SK-N-SH (cell line): Measurements from ENCODE around the gene SLC2A4. TPM values are rescaled to one million over a fixed set of nuclear protein-coding genes. Genes with fewer than 3 reads are reported as not detected.

Experiments
- CTCF ChIA-PET: fragments of 300-600, 350-600 bp; formaldehyde crosslinking; extraction: SDS; loops from one replicate; lab custom pipeline; 2021; lab: Yijun Ruan, JAX
- POLR2A ChIA-PET: fragments of 350-600 bp; sonication (Branson Sonifier 250); formaldehyde crosslinking; extraction: SDS; loops from one replicate; lab custom pipeline; 2020; ENCODE audit warnings: antibody characterized with exemption, inconsistent platforms; lab: Yijun Ruan, JAX
- DNase-seq: peaks from one replicate; pipeline ENCODE4 v3.0.0; 2012
- H2AFZ ChIP-seq: fragments of 200-600 bp; sonication (generic); 2 replicates; pipeline ENCODE4 v1.8.1; 2016; ENCODE audit warnings: antibody characterized with exemption, mild to moderate bottlenecking, low read depth
- H3F3A ChIP-seq: fragments of 200-600 bp; sonication (generic); replicated peaks from 2 replicates; pipeline ENCODE3; 2016; ENCODE audit warnings: antibody characterized with exemption, mild to moderate bottlenecking; ENCODE audit not compliant: insufficient read depth
- H3K27ac ChIP-seq, 2 experiments: fragments of 200-500 bp in 1 of 2; fragments of 200-600 bp in 1 of 2; sonication (Bioruptor generic) in 1 of 2; sonication (generic), shearing (Covaris generic) in 1 of 2; 2 replicates each; pipeline versions ENCODE4 v1.5.1 to v1.6.1; 2014 to 2016; ENCODE audit warnings: low read depth in 2 of 2, inconsistent platforms in 1 of 2, low read length in 1 of 2, mild to moderate bottlenecking in 1 of 2, mixed read lengths in 1 of 2
- H3K27me3 ChIP-seq: fragments of 200-600 bp; sonication (generic), shearing (Covaris generic); 2 replicates; pipeline ENCODE4 v1.6.1; 2016; ENCODE audit warnings: mixed run types; ENCODE audit not compliant: insufficient read depth
- H3K36me3 ChIP-seq, 2 experiments: fragments of 200-500 bp in 1 of 2; fragments of 200-600 bp in 1 of 2; sonication (Bioruptor generic) in 1 of 2; sonication (generic) in 1 of 2; replicated peaks in 1 of 2; 2 replicates each; pipeline versions ENCODE3 to v1.5.1; 2014 to 2016; ENCODE audit warnings: low read length in 1 of 2, mild to moderate bottlenecking in 1 of 2; ENCODE audit not compliant: insufficient read depth in 2 of 2, control insufficient read depth in 1 of 2
- H3K4me1 ChIP-seq, 2 experiments: fragments of 200-500 bp in 1 of 2; fragments of 200-600 bp in 1 of 2; sonication (Bioruptor generic) in 1 of 2; sonication (generic), shearing (Covaris generic) in 1 of 2; 2 replicates each; pipeline versions ENCODE4 v1.5.1 to v1.6.1; 2014 to 2016; ENCODE audit warnings: low read depth in 1 of 2, low read length in 1 of 2, mixed run types in 1 of 2; ENCODE audit not compliant: insufficient read depth in 2 of 2, control insufficient read depth in 1 of 2
- H3K4me2 ChIP-seq: fragments of 200-600 bp; sonication (generic), shearing (Covaris generic); 2 replicates; pipeline ENCODE4 v1.6.1; 2017; ENCODE audit warnings: mixed run types
- H3K4me3 ChIP-seq, 2 experiments: fragments of 200-500 bp in 1 of 2; fragments of 200-600 bp in 1 of 2; sonication (Bioruptor generic) in 1 of 2; sonication (generic), shearing (Covaris generic) in 1 of 2; 2 replicates each; pipeline versions ENCODE4 v1.5.1 to v1.8.1; 2014 to 2016; ENCODE audit warnings: low read depth in 2 of 2, inconsistent platforms in 1 of 2, low read length in 1 of 2, mild to moderate bottlenecking in 1 of 2, mixed read lengths in 1 of 2, moderate library complexity in 1 of 2
- H3K79me2 ChIP-seq: fragments of 200-600 bp; sonication (generic); 2 replicates; pipeline ENCODE4 v1.8.1; 2017; ENCODE audit warnings: mild to moderate bottlenecking; ENCODE audit not compliant: insufficient read depth
- H3K9ac ChIP-seq: fragments of 200-600 bp; sonication (generic); 2 replicates; pipeline ENCODE4 v1.6.1; 2017; ENCODE audit warnings: mixed run types
- H3K9me2 ChIP-seq: fragments of 200-600 bp; sonication (generic); 2 replicates; pipeline ENCODE4 v1.6.1; 2017; ENCODE audit warnings: mixed run types
- H3K9me3 ChIP-seq: fragments of 200-600 bp; sonication (generic); 2 replicates; pipeline ENCODE4 v1.6.1; 2017; ENCODE audit warnings: mixed run types, mild to moderate bottlenecking, moderate library complexity
- H4K20me1 ChIP-seq: fragments of 200-600 bp; sonication (generic); 2 replicates; pipeline ENCODE4 v1.6.1; 2017; ENCODE audit warnings: mild to moderate bottlenecking, mixed run types; ENCODE audit not compliant: insufficient read depth
- GABPA ChIP-seq: IDR thresholded peaks from 2 replicates; pipeline ENCODE4 v1.4.0; 2012; ENCODE audit warnings: low read depth, mild to moderate bottlenecking
- POLR2AphosphoS5 ChIP-seq: IDR thresholded peaks from 2 replicates; pipeline ENCODE4 v1.6.1; 2012; ENCODE audit warnings: low read depth, low read length
- TCF12 ChIP-seq: IDR thresholded peaks from 2 replicates; pipeline ENCODE4 v1.4.0; 2012
- WGBS: methylation state at CpG from one replicate; pipeline ENCODE4 v1.1.6; 2017; ENCODE audit warnings: low lambda C conversion rate; 5-methylcytosine and 5-hydroxymethylcytosine counted together
- polyA plus RNA-seq, 3 experiments: library from polyadenylated mRNA; depleted of rRNA; stranded (reverse); fragments of >200 nt; gene quantifications; 2 replicates each; pipeline ENCODE4 v1.2.3, GENCODE V29; 2012
- TF ChIP-seq, protein P1 (sequence below): IDR thresholded peaks from 2 replicates; pipeline ENCODE4; 2012
- TF ChIP-seq, protein P2 (sequence below): fragments of 200-600 bp; sonication (generic); IDR thresholded peaks from 2 replicates; pipeline ENCODE4 v1.6.1; 2017; ENCODE audit warnings: antibody characterized with exemption, mild to moderate bottlenecking, moderate library complexity
- TF ChIP-seq, protein P3 (sequence below): IDR thresholded peaks from 2 replicates; pipeline ENCODE4 v1.6.1; 2012; ENCODE audit warnings: mild to moderate bottlenecking, low read depth, low read length, moderate library complexity

SLC2A4 gene
- polyA plus RNA-seq, 1 of the 3 experiments (the other 2 are of a cell fraction): 0.44 TPM

DNA sequence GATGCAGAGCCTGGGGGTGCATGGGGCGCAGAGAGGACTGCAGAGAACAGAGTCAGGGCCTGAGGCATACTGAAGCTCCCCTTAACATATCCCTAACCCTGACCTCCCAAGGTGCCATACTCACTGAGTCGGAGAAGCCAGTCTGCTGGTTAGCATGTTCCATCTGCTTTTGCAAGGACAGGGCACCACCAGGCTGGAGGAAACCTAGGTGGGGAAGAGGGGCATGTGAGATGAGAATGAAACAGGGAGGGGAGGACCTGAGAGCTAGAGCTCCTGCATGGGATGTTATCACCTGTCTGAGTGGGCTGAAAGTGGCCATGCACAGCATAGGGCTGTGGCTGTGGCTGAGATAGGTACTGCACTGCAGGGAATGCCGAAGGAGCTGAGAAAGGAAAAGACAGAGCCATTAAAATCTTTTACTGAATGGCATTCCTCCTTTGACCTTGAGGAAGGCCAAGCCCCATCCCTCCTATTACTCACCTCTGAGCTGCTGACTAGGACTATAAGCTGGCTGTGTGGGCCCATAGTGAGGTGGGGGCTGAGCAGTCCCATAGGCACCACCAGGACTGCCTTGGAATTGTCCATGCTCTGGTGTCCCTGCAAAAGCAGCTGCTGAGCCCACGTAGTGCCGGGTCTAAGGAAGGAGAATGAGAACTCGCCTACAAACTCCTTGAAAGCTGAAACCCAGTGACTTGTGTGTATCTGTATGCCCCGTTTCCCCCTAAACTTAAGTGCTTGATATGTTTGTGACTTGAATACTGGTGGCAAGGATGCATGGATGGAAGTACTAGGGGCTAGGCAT, 31.8 kb downstream of the SLC2A4 start:
- H3K9me2 ChIP-seq: no peaks in the 10 kb centered on the region
- 78% methylated on average over 6 of the region's 7 CpGs for WGBS
- POLR2A ChIA-PET: interaction anchor here (0.8 to 1.2 kb wide), 2 partner anchors 12 to 16 kb away, joined by 3 to 6 read pairs; partner anchors contain the start of gene NEURL4

More for the DNA sequence above, 31.8 kb downstream of the SLC2A4 start:
- Histone ChIP-seq H3K9me3 (no peaks in the 10 kb centered on the region), H4K20me1 (peaks cover 62% of the 10 kb centered on the region), H3K4me3 (peak overlapping the region in 1 of 2 experiments; percentile 94; a peak in 1 of 4 replicates), H3F3A (peaks cover 63% of the 10 kb centered on the region), H3K4me2 (peak overlapping the region; percentile 99; the same call in 1 of the 2 replicates), H3K27ac (peak overlapping the region in 1 of 2 experiments; percentile 8; a peak in 2 of 4 replicates), H3K4me1 (peaks cover 23 to 49% of the 10 kb centered on the region in 2 experiments), H3K27me3 (no peaks in the 10 kb centered on the region), H2AFZ (no peak overlapping the region), H3K36me3 (peaks cover 53 to 59% of the 10 kb centered on the region in 2 experiments), H3K9ac (no peak overlapping the region), H3K79me2 (peaks cover 62% of the 10 kb centered on the region)
- no peak for DNase-seq
- CTCF ChIA-PET: interaction anchor here (0.6 to 2.2 kb wide), 9 partner anchors 11 to 99 kb away, joined by 3 to 7 read pairs (median 3); no protein-coding TSS in a partner anchor
- TF ChIP-seq POLR2AphosphoS5 (peak; percentile 50; the same call in 1 of the 2 replicates), TCF12 (no peak), GABPA (no peak)
- TF ChIP-seq, protein P1, sequence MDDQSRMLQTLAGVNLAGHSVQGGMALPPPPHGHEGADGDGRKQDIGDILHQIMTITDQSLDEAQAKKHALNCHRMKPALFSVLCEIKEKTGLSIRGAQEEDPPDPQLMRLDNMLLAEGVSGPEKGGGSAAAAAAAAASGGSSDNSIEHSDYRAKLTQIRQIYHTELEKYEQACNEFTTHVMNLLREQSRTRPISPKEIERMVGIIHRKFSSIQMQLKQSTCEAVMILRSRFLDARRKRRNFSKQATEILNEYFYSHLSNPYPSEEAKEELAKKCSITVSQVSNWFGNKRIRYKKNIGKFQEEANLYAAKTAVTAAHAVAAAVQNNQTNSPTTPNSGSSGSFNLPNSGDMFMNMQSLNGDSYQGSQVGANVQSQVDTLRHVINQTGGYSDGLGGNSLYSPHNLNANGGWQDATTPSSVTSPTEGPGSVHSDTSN: no peak
- TF ChIP-seq, protein P2, sequence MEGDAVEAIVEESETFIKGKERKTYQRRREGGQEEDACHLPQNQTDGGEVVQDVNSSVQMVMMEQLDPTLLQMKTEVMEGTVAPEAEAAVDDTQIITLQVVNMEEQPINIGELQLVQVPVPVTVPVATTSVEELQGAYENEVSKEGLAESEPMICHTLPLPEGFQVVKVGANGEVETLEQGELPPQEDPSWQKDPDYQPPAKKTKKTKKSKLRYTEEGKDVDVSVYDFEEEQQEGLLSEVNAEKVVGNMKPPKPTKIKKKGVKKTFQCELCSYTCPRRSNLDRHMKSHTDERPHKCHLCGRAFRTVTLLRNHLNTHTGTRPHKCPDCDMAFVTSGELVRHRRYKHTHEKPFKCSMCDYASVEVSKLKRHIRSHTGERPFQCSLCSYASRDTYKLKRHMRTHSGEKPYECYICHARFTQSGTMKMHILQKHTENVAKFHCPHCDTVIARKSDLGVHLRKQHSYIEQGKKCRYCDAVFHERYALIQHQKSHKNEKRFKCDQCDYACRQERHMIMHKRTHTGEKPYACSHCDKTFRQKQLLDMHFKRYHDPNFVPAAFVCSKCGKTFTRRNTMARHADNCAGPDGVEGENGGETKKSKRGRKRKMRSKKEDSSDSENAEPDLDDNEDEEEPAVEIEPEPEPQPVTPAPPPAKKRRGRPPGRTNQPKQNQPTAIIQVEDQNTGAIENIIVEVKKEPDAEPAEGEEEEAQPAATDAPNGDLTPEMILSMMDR: peak; percentile 27; the same call in 1 of the 2 replicates
- TF ChIP-seq, protein P3, sequence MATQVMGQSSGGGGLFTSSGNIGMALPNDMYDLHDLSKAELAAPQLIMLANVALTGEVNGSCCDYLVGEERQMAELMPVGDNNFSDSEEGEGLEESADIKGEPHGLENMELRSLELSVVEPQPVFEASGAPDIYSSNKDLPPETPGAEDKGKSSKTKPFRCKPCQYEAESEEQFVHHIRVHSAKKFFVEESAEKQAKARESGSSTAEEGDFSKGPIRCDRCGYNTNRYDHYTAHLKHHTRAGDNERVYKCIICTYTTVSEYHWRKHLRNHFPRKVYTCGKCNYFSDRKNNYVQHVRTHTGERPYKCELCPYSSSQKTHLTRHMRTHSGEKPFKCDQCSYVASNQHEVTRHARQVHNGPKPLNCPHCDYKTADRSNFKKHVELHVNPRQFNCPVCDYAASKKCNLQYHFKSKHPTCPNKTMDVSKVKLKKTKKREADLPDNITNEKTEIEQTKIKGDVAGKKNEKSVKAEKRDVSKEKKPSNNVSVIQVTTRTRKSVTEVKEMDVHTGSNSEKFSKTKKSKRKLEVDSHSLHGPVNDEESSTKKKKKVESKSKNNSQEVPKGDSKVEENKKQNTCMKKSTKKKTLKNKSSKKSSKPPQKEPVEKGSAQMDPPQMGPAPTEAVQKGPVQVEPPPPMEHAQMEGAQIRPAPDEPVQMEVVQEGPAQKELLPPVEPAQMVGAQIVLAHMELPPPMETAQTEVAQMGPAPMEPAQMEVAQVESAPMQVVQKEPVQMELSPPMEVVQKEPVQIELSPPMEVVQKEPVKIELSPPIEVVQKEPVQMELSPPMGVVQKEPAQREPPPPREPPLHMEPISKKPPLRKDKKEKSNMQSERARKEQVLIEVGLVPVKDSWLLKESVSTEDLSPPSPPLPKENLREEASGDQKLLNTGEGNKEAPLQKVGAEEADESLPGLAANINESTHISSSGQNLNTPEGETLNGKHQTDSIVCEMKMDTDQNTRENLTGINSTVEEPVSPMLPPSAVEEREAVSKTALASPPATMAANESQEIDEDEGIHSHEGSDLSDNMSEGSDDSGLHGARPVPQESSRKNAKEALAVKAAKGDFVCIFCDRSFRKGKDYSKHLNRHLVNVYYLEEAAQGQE: no peak
